Astrocyte (in vitro differentiated cells and primary cell): ENCODE data around the gene SUGCT. TPM values are rescaled to one million over a fixed set of nuclear protein-coding genes. Genes with fewer than 3 reads are reported as not detected.
"Not testable (repeated sequence)": the region's sequence is repeated elsewhere in the genome, so short reads cannot be mapped to it uniquely, and the experiment has no call there.

Experiments
- DNase-seq: peaks from one replicate; pipeline ENCODE4 v3.0.0-alpha.2; 2010; ENCODE audit warnings: low read depth
- FAIRE-seq: peaks from 2 replicates; lab custom pipeline; 2011; peaks lifted over from hg19 to GRCh38; lab: Jason Lieb, UNC
- H2AFZ ChIP-seq: 2 replicates; pipeline ENCODE4 v1.6.0; 2012; ENCODE audit warnings: low read depth, low read length, inconsistent platforms
- H3K27ac ChIP-seq: 2 replicates; pipeline ENCODE4 v1.5.1; 2011; ENCODE audit warnings: low read depth, low read length, inconsistent platforms
- H3K27me3 ChIP-seq: 2 replicates; pipeline ENCODE4 v1.6.0; 2011; ENCODE audit warnings: low read length, inconsistent platforms; ENCODE audit not compliant: insufficient read depth
- H3K36me3 ChIP-seq: 2 replicates; pipeline ENCODE4 v1.5.1; 2011; ENCODE audit warnings: low read length, inconsistent platforms; ENCODE audit not compliant: insufficient read depth
- H3K4me1 ChIP-seq: 2 replicates; pipeline ENCODE4 v1.5.1; 2011; ENCODE audit warnings: low read length, inconsistent platforms; ENCODE audit not compliant: insufficient read depth
- H3K4me2 ChIP-seq: 2 replicates; pipeline ENCODE4 v1.6.0; 2012; ENCODE audit warnings: low read length, inconsistent platforms
- H3K4me3 ChIP-seq: 2 replicates; pipeline ENCODE4 v1.5.1; 2011; ENCODE audit warnings: low read depth, mild to moderate bottlenecking, low read length, inconsistent platforms; ENCODE audit not compliant: insufficient read depth
- H3K79me2 ChIP-seq: 2 replicates; pipeline ENCODE4 v1.6.0; 2012; ENCODE audit warnings: mild to moderate bottlenecking, low read length, inconsistent platforms; ENCODE audit not compliant: insufficient read depth
- H3K9ac ChIP-seq: 2 replicates; pipeline ENCODE4 v1.6.0; 2012; ENCODE audit warnings: mild to moderate bottlenecking, low read length, inconsistent platforms
- H3K9me3 ChIP-seq: 2 replicates; pipeline ENCODE4 v1.5.1; 2012; ENCODE audit warnings: low read depth, mild to moderate bottlenecking, low read length, inconsistent platforms; ENCODE audit not compliant: insufficient read depth
- H4K20me1 ChIP-seq: 2 replicates; pipeline ENCODE4 v1.6.0; 2012; ENCODE audit warnings: low read length, inconsistent platforms; ENCODE audit not compliant: insufficient read depth
- H3K27ac Mint-ChIP-seq: one replicate; pipeline ENCODE4 v1.8.0; 2021; ENCODE audit warnings: mild to moderate bottlenecking, mixed read lengths; ENCODE audit not compliant: unreplicated experiment
- H3K27me3 Mint-ChIP-seq: one replicate; pipeline ENCODE4 v1.8.0; 2021; ENCODE audit warnings: low read depth, mixed read lengths; ENCODE audit not compliant: unreplicated experiment
- H3K36me3 Mint-ChIP-seq: one replicate; pipeline ENCODE4 v1.8.0; 2021; ENCODE audit warnings: low read depth, mixed read lengths; ENCODE audit not compliant: unreplicated experiment
- H3K4me1 Mint-ChIP-seq: one replicate; pipeline ENCODE4 v1.8.0; 2021; ENCODE audit warnings: low read depth, mixed read lengths; ENCODE audit not compliant: unreplicated experiment
- H3K4me3 Mint-ChIP-seq: one replicate; pipeline ENCODE4 v1.8.0; 2021; ENCODE audit warnings: mild to moderate bottlenecking, moderate library complexity, mixed read lengths; ENCODE audit not compliant: unreplicated experiment
- H3K9me3 Mint-ChIP-seq: one replicate; pipeline ENCODE4 v1.8.0; 2021; ENCODE audit warnings: mild to moderate bottlenecking, mixed read lengths; ENCODE audit not compliant: unreplicated experiment
- CTCF ChIP-seq: IDR thresholded peaks from 2 replicates; pipeline ENCODE4 v1.5.1; 2011; ENCODE audit warnings: low read depth, mild to moderate bottlenecking, inconsistent platforms, low read length, moderate library complexity; ENCODE audit not compliant: insufficient read depth
- EZH2 ChIP-seq: IDR thresholded peaks from 2 replicates; pipeline ENCODE4 v1.6.1; 2012; ENCODE audit warnings: mild to moderate bottlenecking, low read length, inconsistent platforms; ENCODE audit not compliant: insufficient read depth
- total RNA-seq: library from RNA; stranded (reverse); gene quantifications from 2 replicates; pipeline ENCODE4 v1.2.1, GENCODE V29; 2021

Gene SUGCT
- total RNA-seq, 1 donor from 2014 or later = 15.5 TPM

- H3K9ac ChIP-seq = no peak overlapping the region
- TF ChIP-seq EZH2 (no peak), CTCF (no peak)
- Mint-ChIP-seq H3K4me3 (no peak overlapping the region), H3K27me3 (no peaks in the 10 kb centered on the region), H3K36me3 (peaks cover 1% of the 10 kb centered on the region), H3K27ac (no peak overlapping the region), H3K9me3 (peaks cover 4% of the 10 kb centered on the region), H3K4me1 (peaks cover 4% of the 10 kb centered on the region)
- DNase-seq (no peak), FAIRE-seq (no peak)
- H2AFZ ChIP-seq = no peak overlapping the region
- H4K20me1 ChIP-seq = no peaks in the 10 kb centered on the region
- H3K9me3 ChIP-seq = no peaks in the 10 kb centered on the region
- no peaks in the 10 kb centered on the region for H3K36me3 ChIP-seq
- H3K79me2 ChIP-seq = no peaks in the 10 kb centered on the region
- H3K4me3 ChIP-seq = no peak overlapping the region
- H3K27me3 ChIP-seq = no peaks in the 10 kb centered on the region
- no peaks in the 10 kb centered on the region for H3K4me1 ChIP-seq
- no peak overlapping the region for H3K4me2 ChIP-seq
- H3K27ac ChIP-seq = no peak overlapping the region
These were observed 514.4 kb downstream of the SUGCT start for GRCh38 chr7:40649247-40649646.

GRCh38 chr7:40650903-40651302 lies 516.1 kb downstream of the SUGCT start:
- not testable (repeated sequence) for H3K79me2 ChIP-seq, H3K9me3 Mint-ChIP-seq, H4K20me1 ChIP-seq, DNase-seq, H3K4me3 ChIP-seq, H3K9me3 ChIP-seq, H3K27me3 Mint-ChIP-seq, H3K36me3 ChIP-seq, H3K27me3 ChIP-seq, H3K27ac Mint-ChIP-seq, H3K4me3 Mint-ChIP-seq, FAIRE-seq, H3K27ac ChIP-seq, H3K4me1 ChIP-seq, H3K4me2 ChIP-seq, H3K9ac ChIP-seq, H3K4me1 Mint-ChIP-seq, H3K36me3 Mint-ChIP-seq, H2AFZ ChIP-seq

- H3K79me2 ChIP-seq = no peaks in the 10 kb centered on the region
- Mint-ChIP-seq H3K4me3 (no peak overlapping the region), H3K36me3 (peaks cover 1% of the 10 kb centered on the region), H3K27me3 (no peaks in the 10 kb centered on the region), H3K9me3 (peaks cover 2% of the 10 kb centered on the region), H3K4me1 (peaks cover 8% of the 10 kb centered on the region), H3K27ac (no peak overlapping the region)
- DNase-seq (no peak), FAIRE-seq (peak; percentile 23)
- no peak overlapping the region for H3K4me2 ChIP-seq
- no peak overlapping the region for H3K9ac ChIP-seq
- no peaks in the 10 kb centered on the region for H3K4me1 ChIP-seq
- H3K27ac ChIP-seq = no peak overlapping the region
- H3K36me3 ChIP-seq = no peaks in the 10 kb centered on the region
- H3K4me3 ChIP-seq = no peak overlapping the region
- H4K20me1 ChIP-seq = no peaks in the 10 kb centered on the region
- no peaks in the 10 kb centered on the region for H3K27me3 ChIP-seq
- H2AFZ ChIP-seq = no peak overlapping the region
- TF ChIP-seq EZH2 (no peak), CTCF (no peak)
- no peaks in the 10 kb centered on the region for H3K9me3 ChIP-seq
These were observed 519.4 kb downstream of the SUGCT start for GRCh38 chr7:40654171-40654570.
